ENCODE results near the gene PTPRJ. TPM values are rescaled to one million over a fixed set of nuclear protein-coding genes. Genes with fewer than 3 reads are reported as not detected.
A peak's percentile ranks its signal among the peaks of the same experiment; 100 is the strongest.

Gene PTPRJ
- total RNA-seq, 1 donor from 2014 or later = 1.6 TPM

GRCh38 chr11:48103621-48104567 is 123.5 kb downstream of the PTPRJ start:
- no peak for TF ChIP-seq CTCF (IDR thresholded peaks at IDR 0.05; ENCODE audit: insufficient read depth, low read length, severe bottlenecking)
- DNase-seq (ENCODE audit: low read depth) = no peak
- Histone ChIP-seq H3K27me3 (ENCODE audit: control insufficient read depth, insufficient read depth, low read length) (no peaks in the 10 kb centered on the region), H3K4me3 (ENCODE audit: low read depth, low read length) (no peak overlapping the region), H3K36me3 (ENCODE audit: control insufficient read depth, insufficient read depth, low read length) (no peaks in the 10 kb centered on the region)
- FAIRE-seq = no peak

- no peak for TF ChIP-seq CTCF (IDR thresholded peaks at IDR 0.05; ENCODE audit: insufficient read depth, low read length, severe bottlenecking)
- H3K36me3 ChIP-seq (ENCODE audit: control insufficient read depth, insufficient read depth, low read length) = no peaks in the 10 kb centered on the region
- DNase-seq (ENCODE audit: low read depth) (no peak), FAIRE-seq (no peak)
- no peaks in the 10 kb centered on the region for H3K27me3 ChIP-seq (ENCODE audit: control insufficient read depth, insufficient read depth, low read length)
- H3K4me3 ChIP-seq (ENCODE audit: low read depth, low read length) = no peak overlapping the region
Measured at GRCh38 chr11:48104568-48104924, 124.2 kb downstream of the PTPRJ start.

GRCh38 chr11:48105096-48105990 is 125.0 kb downstream of the PTPRJ start:
- FAIRE-seq = no peak
- no peak overlapping the region for H3K4me3 ChIP-seq (ENCODE audit: low read depth, low read length)
- TF ChIP-seq CTCF (IDR thresholded peaks at IDR 0.05; ENCODE audit: insufficient read depth, low read length, severe bottlenecking) = no peak
- no peak for DNase-seq (ENCODE audit: low read depth)
- H3K36me3 ChIP-seq (ENCODE audit: control insufficient read depth, insufficient read depth, low read length) = no peaks in the 10 kb centered on the region
- H3K27me3 ChIP-seq (ENCODE audit: control insufficient read depth, insufficient read depth, low read length) = no peaks in the 10 kb centered on the region

- no peak overlapping the region for H3K4me3 ChIP-seq (ENCODE audit: low read depth, low read length)
- FAIRE-seq (no peak), DNase-seq (ENCODE audit: low read depth) (no peak)
- no peaks in the 10 kb centered on the region for H3K36me3 ChIP-seq (ENCODE audit: control insufficient read depth, insufficient read depth, low read length)
- no peak for TF ChIP-seq CTCF (IDR thresholded peaks at IDR 0.05; ENCODE audit: insufficient read depth, low read length, severe bottlenecking)
- no peaks in the 10 kb centered on the region for H3K27me3 ChIP-seq (ENCODE audit: control insufficient read depth, insufficient read depth, low read length)
Measured at GRCh38 chr11:48106166-48106565, 125.8 kb downstream of the PTPRJ start.

- no peak for FAIRE-seq
- H3K36me3 ChIP-seq (ENCODE audit: control insufficient read depth, insufficient read depth, low read length) = no peaks in the 10 kb centered on the region
- DNase-seq (ENCODE audit: low read depth) = peak; percentile 45
Measured at GRCh38 chr11:48107188-48107704, 126.9 kb downstream of the PTPRJ start.

More at GRCh38 chr11:48107188-48107704, 126.9 kb downstream of the PTPRJ start:
- no peaks in the 10 kb centered on the region for H3K27me3 ChIP-seq (ENCODE audit: control insufficient read depth, insufficient read depth, low read length)
- H3K4me3 ChIP-seq (ENCODE audit: low read depth, low read length) = no peak overlapping the region
- TF ChIP-seq CTCF (IDR thresholded peaks at IDR 0.05; ENCODE audit: insufficient read depth, low read length, severe bottlenecking) = no peak

Measured in bronchial epithelial cell (primary cell).